ENCODE data around the gene LRRC8C. TPM values are rescaled to one million over a fixed set of nuclear protein-coding genes. Genes with fewer than 3 reads are reported as not detected.

LRRC8C gene
- total and polyA plus RNA-seq, 2 experiments from 2014 or later: 0.89 to 3.9 TPM

DNA sequence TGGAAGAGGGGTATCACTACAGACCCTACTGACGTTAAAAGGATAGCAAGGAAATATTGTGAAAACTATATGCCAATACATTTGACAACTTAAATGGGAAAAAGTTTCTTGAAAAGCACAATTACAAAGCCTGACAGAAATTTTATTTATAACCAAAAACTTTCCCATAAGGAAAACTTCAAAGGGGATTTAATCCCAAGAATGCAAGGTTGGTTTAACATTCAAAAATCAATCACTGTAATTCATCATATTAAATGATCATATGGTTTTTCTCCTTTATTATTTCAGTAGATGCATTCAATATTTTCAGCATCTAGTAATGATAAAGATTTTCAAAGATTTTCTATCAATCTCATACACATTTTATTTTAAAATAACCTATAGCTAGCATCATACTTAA lies 13.3 kb downstream of the LRRC8C start:
- H3K27me3 ChIP-seq (ENCODE audit: insufficient read depth): no peaks in the 10 kb centered on the region
- 0 out of 2 replicates have a peak, but pooled peaks cover 3% of the 10 kb centered on the region for H4K20me1 ChIP-seq (replicated peaks; ENCODE audit: insufficient read depth)
- no peak overlapping the region for H3K27ac ChIP-seq (ENCODE audit: low read depth)
- no peaks in the 10 kb centered on the region for H3F3A ChIP-seq (replicated peaks; ENCODE audit: low read depth)
- no peaks in the 10 kb centered on the region for H3K79me2 ChIP-seq (replicated peaks; ENCODE audit: insufficient read depth)
- H3K36me3 ChIP-seq (ENCODE audit: insufficient read depth): no peaks in the 10 kb centered on the region
- Mint-ChIP-seq H3K9me3 (peaks cover 3% of the 10 kb centered on the region; the same call in 1 of the 3 replicates), H3K27ac (no peak overlapping the region), H3K4me3 (no peak overlapping the region), H3K27me3 (ENCODE audit: insufficient read depth, low read depth, poor library complexity) (no peaks in the 10 kb centered on the region), H3K36me3 (ENCODE audit: low read depth) (no peaks in the 10 kb centered on the region), H3K4me1 (peaks cover 8% of the 10 kb centered on the region)
- no peak overlapping the region for H3K4me2 ChIP-seq
- no peaks in the 10 kb centered on the region for H3K9me2 ChIP-seq (ENCODE audit: insufficient read depth)
- H3K4me1 ChIP-seq (ENCODE audit: insufficient read depth): no peaks in the 10 kb centered on the region
- H3K4me3 ChIP-seq: no peak overlapping the region
- TF ChIP-seq, protein P1, sequence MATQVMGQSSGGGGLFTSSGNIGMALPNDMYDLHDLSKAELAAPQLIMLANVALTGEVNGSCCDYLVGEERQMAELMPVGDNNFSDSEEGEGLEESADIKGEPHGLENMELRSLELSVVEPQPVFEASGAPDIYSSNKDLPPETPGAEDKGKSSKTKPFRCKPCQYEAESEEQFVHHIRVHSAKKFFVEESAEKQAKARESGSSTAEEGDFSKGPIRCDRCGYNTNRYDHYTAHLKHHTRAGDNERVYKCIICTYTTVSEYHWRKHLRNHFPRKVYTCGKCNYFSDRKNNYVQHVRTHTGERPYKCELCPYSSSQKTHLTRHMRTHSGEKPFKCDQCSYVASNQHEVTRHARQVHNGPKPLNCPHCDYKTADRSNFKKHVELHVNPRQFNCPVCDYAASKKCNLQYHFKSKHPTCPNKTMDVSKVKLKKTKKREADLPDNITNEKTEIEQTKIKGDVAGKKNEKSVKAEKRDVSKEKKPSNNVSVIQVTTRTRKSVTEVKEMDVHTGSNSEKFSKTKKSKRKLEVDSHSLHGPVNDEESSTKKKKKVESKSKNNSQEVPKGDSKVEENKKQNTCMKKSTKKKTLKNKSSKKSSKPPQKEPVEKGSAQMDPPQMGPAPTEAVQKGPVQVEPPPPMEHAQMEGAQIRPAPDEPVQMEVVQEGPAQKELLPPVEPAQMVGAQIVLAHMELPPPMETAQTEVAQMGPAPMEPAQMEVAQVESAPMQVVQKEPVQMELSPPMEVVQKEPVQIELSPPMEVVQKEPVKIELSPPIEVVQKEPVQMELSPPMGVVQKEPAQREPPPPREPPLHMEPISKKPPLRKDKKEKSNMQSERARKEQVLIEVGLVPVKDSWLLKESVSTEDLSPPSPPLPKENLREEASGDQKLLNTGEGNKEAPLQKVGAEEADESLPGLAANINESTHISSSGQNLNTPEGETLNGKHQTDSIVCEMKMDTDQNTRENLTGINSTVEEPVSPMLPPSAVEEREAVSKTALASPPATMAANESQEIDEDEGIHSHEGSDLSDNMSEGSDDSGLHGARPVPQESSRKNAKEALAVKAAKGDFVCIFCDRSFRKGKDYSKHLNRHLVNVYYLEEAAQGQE (IDR thresholded peaks at IDR 0.05; ENCODE audit: unreplicated experiment): no peak
- no peak for TF ChIP-seq JUNB (IDR thresholded peaks at IDR 0.05; ENCODE audit: unreplicated experiment)
- TF ChIP-seq ZNF114 (CRISPR knock-in tag; IDR thresholded peaks at IDR 0.05): no peak
- no peak for TF ChIP-seq CTCF (conservative IDR thresholded peaks at IDR 0.05; ENCODE audit: low read depth in 2 of 2)
- TF ChIP-seq NANOG (IDR thresholded peaks at IDR 0.05; ENCODE audit: borderline replicate concordance): no peak
- no peak for TF ChIP-seq POLR2AphosphoS5 (IDR thresholded peaks at IDR 0.05; ENCODE audit: low read depth)
- no peak for TF ChIP-seq STAT1 (IDR thresholded peaks at IDR 0.05; ENCODE audit: unreplicated experiment)
- TF ChIP-seq, protein P2, sequence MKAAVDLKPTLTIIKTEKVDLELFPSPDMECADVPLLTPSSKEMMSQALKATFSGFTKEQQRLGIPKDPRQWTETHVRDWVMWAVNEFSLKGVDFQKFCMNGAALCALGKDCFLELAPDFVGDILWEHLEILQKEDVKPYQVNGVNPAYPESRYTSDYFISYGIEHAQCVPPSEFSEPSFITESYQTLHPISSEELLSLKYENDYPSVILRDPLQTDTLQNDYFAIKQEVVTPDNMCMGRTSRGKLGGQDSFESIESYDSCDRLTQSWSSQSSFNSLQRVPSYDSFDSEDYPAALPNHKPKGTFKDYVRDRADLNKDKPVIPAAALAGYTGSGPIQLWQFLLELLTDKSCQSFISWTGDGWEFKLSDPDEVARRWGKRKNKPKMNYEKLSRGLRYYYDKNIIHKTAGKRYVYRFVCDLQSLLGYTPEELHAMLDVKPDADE (IDR thresholded peaks at IDR 0.05): no peak
- TF ChIP-seq ZNF331 (CRISPR knock-in tag; IDR thresholded peaks at IDR 0.05; ENCODE audit: low read depth): no peak
- DNase-seq (ENCODE audit: low spot score) (no peak), ATAC-seq (no peak)
- H2AFZ ChIP-seq: no peak overlapping the region

- Histone ChIP-seq H4K20me1 (replicated peaks; ENCODE audit: insufficient read depth) (no peaks in the 10 kb centered on the region), H3K36me3 (ENCODE audit: insufficient read depth) (no peaks in the 10 kb centered on the region), H3K9me2 (ENCODE audit: insufficient read depth) (no peaks in the 10 kb centered on the region), H3K79me2 (replicated peaks; ENCODE audit: insufficient read depth) (no peaks in the 10 kb centered on the region), H3K4me1 (ENCODE audit: insufficient read depth) (no peaks in the 10 kb centered on the region), H3K27me3 (ENCODE audit: insufficient read depth) (no peaks in the 10 kb centered on the region), H3K27ac (ENCODE audit: low read depth) (no peak overlapping the region), H3F3A (replicated peaks; ENCODE audit: low read depth) (no peaks in the 10 kb centered on the region), H3K4me2 (no peak overlapping the region), H2AFZ (no peak overlapping the region), H3K4me3 (no peak overlapping the region)
- Mint-ChIP-seq H3K27ac (no peak overlapping the region), H3K4me1 (peaks cover 8% of the 10 kb centered on the region), H3K36me3 (ENCODE audit: low read depth) (no peaks in the 10 kb centered on the region), H3K9me3 (peaks cover 3% of the 10 kb centered on the region; the same call in 1 of the 3 replicates), H3K4me3 (no peak overlapping the region), H3K27me3 (ENCODE audit: insufficient read depth, low read depth, poor library complexity) (no peaks in the 10 kb centered on the region)
- ATAC-seq: no peak
- no peak for DNase-seq (ENCODE audit: low spot score)
- TF ChIP-seq POLR2AphosphoS5 (IDR thresholded peaks at IDR 0.05; ENCODE audit: low read depth): no peak
- TF ChIP-seq CREB1 (CRISPR knock-in tag; IDR thresholded peaks at IDR 0.05; ENCODE audit: low read depth): no peak
- TF ChIP-seq, protein P1 (IDR thresholded peaks at IDR 0.05; ENCODE audit: unreplicated experiment): no peak
Observed at GRCh38 chr1:89649783-89650182, 16.9 kb downstream of the LRRC8C start.

All from GM23338 (cell line).